Activated T-helper 17 cell treated with anti-CD3 and anti-CD28 coated beads, Interleukin-2, amount 50 U/mL, for 72 hours (primary cell): ENCODE results near the gene KMT2C. TPM values are rescaled to one million over a fixed set of nuclear protein-coding genes. Genes with fewer than 3 reads are reported as not detected.
"Not testable (repeated sequence)": the region's sequence is repeated elsewhere in the genome, so short reads cannot be mapped to it uniquely, and the experiment has no call there.

ENCODE experiments used
- ATAC-seq: fragments of 150-1000 bp; cut with Tn5 transposase; replicated peaks from 2 replicates; pipeline ENCODE4 v1.10.0; 2021; ENCODE audit warnings: mild to moderate bottlenecking, moderate library complexity
- H3K27ac Mint-ChIP-seq: one replicate; pipeline ENCODE4 v1.8.0; 2022; ENCODE audit warnings: mixed read lengths
- H3K27me3 Mint-ChIP-seq: one replicate; pipeline ENCODE4 v1.8.0; 2022; ENCODE audit warnings: mixed read lengths
- H3K36me3 Mint-ChIP-seq: one replicate; pipeline ENCODE4 v1.8.0; 2022; ENCODE audit warnings: low read depth, mild to moderate bottlenecking, mixed read lengths
- H3K4me1 Mint-ChIP-seq: one replicate; pipeline ENCODE4 v1.8.0; 2022; ENCODE audit warnings: mixed read lengths
- H3K4me3 Mint-ChIP-seq: one replicate; pipeline ENCODE4 v1.8.0; 2022; ENCODE audit warnings: mild to moderate bottlenecking, mixed read lengths
- H3K9me3 Mint-ChIP-seq: one replicate; pipeline ENCODE4 v1.8.0; 2022; ENCODE audit warnings: mixed read lengths
- total RNA-seq, 2 donors: library from RNA; stranded (reverse); gene quantifications; one replicate each; pipeline ENCODE4 v1.2.3, GENCODE V29; 2022

Gene KMT2C
- total RNA-seq, 2 donors from 2014 or later: 52.1 to 106 TPM

DNA sequence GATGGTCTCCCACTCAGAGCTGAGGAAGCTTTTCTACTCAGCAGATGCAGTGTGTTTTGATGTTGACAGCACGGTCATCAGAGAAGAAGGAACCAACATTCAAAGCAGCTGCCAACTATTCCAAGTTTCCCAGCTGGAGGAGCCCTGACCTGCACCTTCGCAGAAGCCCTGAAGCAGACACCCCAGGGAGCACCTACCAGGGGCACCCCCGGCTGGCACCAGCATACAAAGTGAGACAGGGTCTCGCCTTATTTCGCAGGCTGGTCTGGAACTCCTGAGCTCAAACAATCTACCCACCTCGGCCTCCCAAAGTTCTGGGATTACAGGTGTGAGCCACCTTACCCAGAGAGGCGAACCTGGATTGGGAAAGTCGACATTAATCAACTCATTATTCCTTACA is 68.6 kb downstream of the KMT2C start:
- Mint-ChIP-seq H3K36me3 (peaks cover 6% of the 10 kb centered on the region), H3K27me3 (no peaks in the 10 kb centered on the region), H3K27ac (no peak overlapping the region), H3K9me3 (no peaks in the 10 kb centered on the region), H3K4me3 (no peak overlapping the region), H3K4me1 (peaks cover 48% of the 10 kb centered on the region)
- ATAC-seq: no peak

DNA sequence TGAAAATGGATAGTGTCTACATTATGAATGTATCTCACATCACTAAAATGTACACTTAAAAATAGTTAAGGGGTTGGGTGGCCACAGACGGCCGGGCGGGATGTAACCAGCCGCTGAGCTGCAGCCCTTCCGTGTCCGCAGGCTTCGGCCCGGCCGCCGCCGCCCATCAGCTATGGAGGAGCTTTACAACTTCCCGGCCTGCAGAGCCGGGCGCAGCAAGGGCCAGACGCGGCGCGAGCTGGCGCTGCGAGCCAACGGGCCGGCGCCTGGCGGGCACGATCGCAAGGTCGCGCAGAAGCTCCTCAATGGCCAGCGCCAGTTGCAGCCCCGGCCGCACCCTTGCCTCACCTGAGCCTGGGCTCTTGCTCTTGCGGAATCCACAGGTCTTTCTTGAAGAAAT is 69.1 kb downstream of the KMT2C start:
- H3K4me1 Mint-ChIP-seq: peaks cover 53% of the 10 kb centered on the region

DNA sequence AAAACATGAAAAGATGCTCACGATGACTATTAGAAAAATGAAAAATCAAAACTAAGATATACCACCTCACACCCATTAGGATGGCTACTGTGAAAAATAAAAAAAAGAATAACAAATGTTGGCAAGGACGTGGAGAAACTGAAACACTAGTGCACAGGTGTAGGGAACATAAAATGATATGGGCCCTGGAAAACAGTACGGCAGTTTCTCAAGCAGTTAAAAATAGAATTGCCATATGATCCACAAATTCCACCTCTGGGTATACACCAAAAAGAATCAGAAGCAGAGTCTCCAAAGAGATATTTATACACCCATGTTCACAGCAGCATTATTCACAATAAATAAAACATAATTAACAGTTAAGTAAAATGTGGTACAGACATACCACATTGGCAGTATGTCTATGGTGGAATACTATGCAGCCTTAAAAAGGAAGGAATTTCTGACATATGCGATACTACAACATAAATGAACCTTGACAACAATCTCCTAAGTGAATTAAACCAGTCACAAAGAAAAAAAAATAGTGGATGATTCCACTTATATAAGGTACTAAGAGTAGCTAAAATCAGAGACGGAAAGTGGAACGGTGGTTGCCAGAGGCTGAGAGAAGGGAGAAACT is 69.7 kb downstream of the KMT2C start:
- peaks cover 51% of the 10 kb centered on the region for H3K4me1 Mint-ChIP-seq
- H3K27me3 Mint-ChIP-seq: no peaks in the 10 kb centered on the region
- no peak for ATAC-seq
- H3K4me3 Mint-ChIP-seq: no peak overlapping the region
- no peak overlapping the region for H3K27ac Mint-ChIP-seq
- H3K9me3 Mint-ChIP-seq: no peaks in the 10 kb centered on the region
- peaks cover 6% of the 10 kb centered on the region for H3K36me3 Mint-ChIP-seq

More for the DNA sequence above, 69.1 kb downstream of the KMT2C start:
- Mint-ChIP-seq H3K9me3 (no peaks in the 10 kb centered on the region), H3K36me3 (peaks cover 6% of the 10 kb centered on the region), H3K27ac (no peak overlapping the region), H3K27me3 (no peaks in the 10 kb centered on the region), H3K4me3 (no peak overlapping the region)
- no peak for ATAC-seq

DNA sequence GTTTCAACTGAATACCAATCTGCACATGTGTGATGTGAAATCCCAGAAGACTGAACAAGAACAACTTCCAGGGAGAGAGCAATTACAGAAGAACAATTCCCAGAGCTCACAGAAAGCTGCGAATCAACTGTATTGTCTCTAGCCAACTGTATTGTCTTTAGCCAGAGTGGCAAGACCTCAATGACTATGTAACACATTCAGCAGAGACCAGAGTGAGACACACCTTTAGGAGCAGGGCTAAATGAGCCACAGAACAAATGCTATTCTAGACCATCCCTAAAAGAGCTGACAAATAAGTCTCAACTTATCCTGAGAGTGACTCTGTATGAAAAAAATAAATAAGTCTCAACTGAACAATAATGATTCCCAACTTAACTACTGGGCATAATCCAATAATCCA is 72.0 kb downstream of the KMT2C start:
- Mint-ChIP-seq H3K4me1 (peaks cover 39% of the 10 kb centered on the region), H3K27ac (peak overlapping the region; percentile 57), H3K36me3 (peaks cover 6% of the 10 kb centered on the region), H3K9me3 (no peaks in the 10 kb centered on the region), H3K4me3 (no peak overlapping the region), H3K27me3 (no peaks in the 10 kb centered on the region)
- peak; percentile 34 for ATAC-seq

DNA sequence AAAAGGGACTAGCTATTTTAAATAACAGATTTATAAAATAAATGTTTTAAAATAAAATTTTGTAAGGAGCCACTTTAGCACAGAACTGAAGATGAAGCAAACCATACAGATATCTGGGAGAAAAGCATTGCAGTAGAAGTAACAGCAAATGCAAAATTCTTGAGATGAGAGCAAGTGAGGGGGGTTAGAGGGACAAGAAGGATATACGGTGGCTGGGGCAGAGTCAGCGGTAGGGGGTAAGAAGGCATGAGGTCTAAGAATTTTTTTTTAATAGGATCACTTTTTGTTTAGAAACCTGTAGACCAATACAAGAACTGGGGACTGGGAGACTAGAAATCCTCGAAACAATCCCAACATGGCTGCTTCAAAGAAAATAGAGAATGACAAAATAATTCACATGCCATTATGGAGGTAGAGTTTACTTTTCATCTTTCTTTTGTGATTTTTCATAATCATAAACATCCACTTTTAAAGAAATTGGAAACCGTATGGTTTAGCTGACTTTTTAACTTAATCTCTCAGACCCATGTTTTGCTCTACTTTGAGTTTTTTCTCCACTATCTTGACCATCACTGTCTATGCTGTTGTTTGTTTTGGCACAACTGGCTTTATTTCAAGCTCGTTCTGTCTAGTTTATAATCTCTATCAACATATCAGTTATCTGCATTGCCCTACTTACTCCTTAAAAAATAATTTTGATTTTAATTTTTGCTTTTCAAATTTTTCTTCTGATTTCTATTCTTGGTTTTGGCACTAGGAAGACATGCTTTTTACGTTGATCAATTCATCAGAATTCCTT is 73.5 kb downstream of the KMT2C start:
- Mint-ChIP-seq H3K9me3 (no peaks in the 10 kb centered on the region), H3K27me3 (no peaks in the 10 kb centered on the region), H3K4me3 (peak overlapping the region; percentile 38), H3K36me3 (peaks cover 10% of the 10 kb centered on the region), H3K27ac (peak overlapping the region; percentile 57), H3K4me1 (peaks cover 32% of the 10 kb centered on the region)
- no peak for ATAC-seq

DNA sequence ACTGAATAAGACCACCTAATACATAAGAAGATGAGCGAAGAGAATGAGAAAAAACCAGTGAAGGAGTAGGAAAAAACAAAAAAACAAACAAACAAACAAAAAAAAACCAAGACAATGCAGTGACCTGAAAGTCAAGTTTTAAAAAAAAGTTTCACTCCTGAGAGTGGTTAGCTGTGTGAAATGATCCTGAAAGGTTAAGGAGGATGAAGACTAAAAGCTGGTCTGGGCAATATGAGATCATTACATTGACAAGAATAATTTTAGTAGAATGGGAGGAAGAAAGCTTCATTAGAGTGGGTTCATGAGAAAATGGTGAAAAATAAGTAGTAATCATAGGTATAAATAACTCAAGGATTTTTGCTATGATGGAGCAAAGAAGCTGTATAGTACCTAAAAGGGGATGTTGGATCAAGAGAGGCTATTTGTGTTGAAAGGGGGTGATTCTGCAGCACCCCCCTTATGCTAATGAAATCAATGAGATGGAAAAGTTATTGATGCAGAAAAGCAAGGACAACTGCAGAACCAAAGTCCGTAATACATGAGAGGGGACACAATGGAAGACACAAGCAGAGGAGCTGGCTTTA is 80.2 kb downstream of the KMT2C start:
- H3K36me3 Mint-ChIP-seq: peaks cover 62% of the 10 kb centered on the region
- H3K9me3 Mint-ChIP-seq: no peaks in the 10 kb centered on the region
- ATAC-seq: no peak
- peak overlapping the region; percentile 12 for H3K27ac Mint-ChIP-seq
- H3K4me1 Mint-ChIP-seq: peaks cover 7% of the 10 kb centered on the region
- H3K27me3 Mint-ChIP-seq: no peaks in the 10 kb centered on the region
- no peak overlapping the region for H3K4me3 Mint-ChIP-seq

DNA sequence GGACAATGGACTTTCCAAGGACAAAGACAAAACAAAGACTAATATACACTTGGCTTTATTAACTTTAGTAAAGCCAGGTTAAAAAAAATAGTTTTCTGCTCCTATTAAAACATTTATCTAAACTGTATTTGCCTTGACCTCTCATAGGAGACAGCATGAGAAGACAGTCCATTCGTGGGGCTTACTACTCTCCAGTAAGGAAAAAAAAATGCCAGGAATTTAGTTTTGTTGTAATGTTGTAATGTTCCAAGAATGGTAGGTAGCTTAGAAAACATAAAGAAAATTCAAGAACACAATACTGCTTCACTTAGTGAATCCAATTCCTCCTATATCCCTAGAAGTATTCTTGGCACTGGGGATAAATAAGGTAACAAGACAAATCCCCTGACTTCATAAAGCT is 81.7 kb downstream of the KMT2C start:
- Mint-ChIP-seq H3K36me3 (peaks cover 71% of the 10 kb centered on the region), H3K27ac (no peak overlapping the region), H3K4me1 (peaks cover 7% of the 10 kb centered on the region), H3K4me3 (no peak overlapping the region), H3K27me3 (no peaks in the 10 kb centered on the region), H3K9me3 (no peaks in the 10 kb centered on the region)
- ATAC-seq: no peak

DNA sequence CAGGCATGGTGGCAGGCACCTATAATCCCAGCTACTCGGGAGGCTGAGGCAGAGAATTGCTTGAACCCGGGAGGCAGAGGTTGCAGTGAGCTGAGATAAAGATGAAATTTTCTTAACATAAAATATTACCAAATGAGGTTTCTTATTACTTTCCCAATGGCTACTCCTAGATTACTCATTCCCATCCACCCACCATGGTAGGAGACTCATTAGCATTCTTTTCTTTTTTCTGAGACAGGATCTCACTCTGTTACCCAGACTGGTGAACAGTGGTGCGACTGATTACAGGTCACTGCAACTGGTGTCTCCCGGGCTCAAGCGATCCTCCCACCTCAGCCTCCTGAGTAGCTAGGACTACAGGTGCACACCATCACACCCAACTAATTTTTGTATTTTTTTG is 82.5 kb downstream of the KMT2C start:
- H3K9me3 Mint-ChIP-seq, H3K27me3 Mint-ChIP-seq, H3K4me1 Mint-ChIP-seq, H3K27ac Mint-ChIP-seq, H3K4me3 Mint-ChIP-seq, ATAC-seq: not testable (repeated sequence)
- H3K36me3 Mint-ChIP-seq: peaks cover 79% of the 10 kb centered on the region

DNA sequence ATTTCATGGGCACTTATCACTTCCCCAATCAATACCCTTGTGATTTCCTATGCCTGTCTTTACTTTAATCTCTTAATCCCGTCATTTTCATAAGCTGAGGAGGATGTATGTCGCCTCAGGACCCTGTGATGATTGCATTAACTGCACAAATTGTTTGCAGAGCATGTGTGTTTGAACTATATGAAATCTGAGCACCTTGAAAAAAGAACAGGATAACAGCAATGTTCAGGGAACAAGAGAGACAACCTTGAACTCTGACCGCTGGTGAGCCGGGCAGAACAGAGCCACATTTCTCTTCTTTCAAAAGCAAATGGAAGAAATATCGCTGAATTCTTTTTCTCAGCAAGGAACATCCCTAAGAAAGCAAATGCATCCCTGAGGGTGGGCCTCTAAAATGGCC is 84.1 kb downstream of the KMT2C start:
- H3K27me3 Mint-ChIP-seq, H3K4me1 Mint-ChIP-seq, H3K9me3 Mint-ChIP-seq, ATAC-seq, H3K4me3 Mint-ChIP-seq, H3K27ac Mint-ChIP-seq: not testable (repeated sequence)
- peaks cover 90% of the 10 kb centered on the region for H3K36me3 Mint-ChIP-seq

DNA sequence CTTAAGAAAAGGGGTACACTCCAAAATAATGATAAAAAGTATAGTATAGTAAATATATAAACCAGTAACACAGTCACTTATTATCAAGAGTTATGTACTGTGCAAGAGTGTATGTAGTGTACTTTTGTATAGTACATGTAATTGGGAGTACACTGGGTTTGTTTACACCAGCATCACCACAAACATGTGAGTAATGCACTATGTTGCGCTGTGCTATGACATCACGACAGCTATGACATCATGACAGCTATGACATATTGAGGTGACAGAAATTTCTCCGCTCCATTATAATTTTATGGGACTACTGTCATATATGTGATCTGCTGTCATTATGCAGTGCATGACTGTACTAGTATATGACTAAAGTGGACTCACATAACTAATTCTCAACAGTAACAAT is 84.6 kb downstream of the KMT2C start:
- Mint-ChIP-seq H3K27ac (no peak overlapping the region), H3K9me3 (peaks cover 5% of the 10 kb centered on the region), H3K36me3 (peaks cover 87% of the 10 kb centered on the region), H3K27me3 (no peaks in the 10 kb centered on the region), H3K4me3 (no peak overlapping the region), H3K4me1 (peaks cover 7% of the 10 kb centered on the region)
- no peak for ATAC-seq

DNA sequence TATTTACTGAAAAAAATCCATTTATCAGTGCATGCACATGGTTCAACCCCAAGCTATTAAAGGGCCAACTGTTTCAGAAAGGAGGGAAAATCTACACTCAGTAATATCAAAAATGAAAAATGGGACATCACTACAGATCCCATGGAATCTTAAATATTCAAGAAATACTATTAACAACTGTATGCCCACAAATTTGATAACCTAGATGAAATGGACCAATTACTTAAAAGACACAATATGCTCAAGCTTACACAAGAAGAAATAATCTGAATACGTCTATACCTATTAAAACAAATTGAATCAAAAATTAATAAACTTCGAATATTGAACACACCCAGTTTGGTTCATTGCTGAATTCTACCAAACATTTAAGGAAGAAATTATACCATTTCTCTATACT is 87.9 kb downstream of the KMT2C start:
- peaks cover 5% of the 10 kb centered on the region for H3K9me3 Mint-ChIP-seq
- H3K4me3 Mint-ChIP-seq: no peak overlapping the region
- ATAC-seq: no peak
- H3K4me1 Mint-ChIP-seq: peaks cover 15% of the 10 kb centered on the region
- no peaks in the 10 kb centered on the region for H3K27me3 Mint-ChIP-seq
- H3K27ac Mint-ChIP-seq: no peak overlapping the region
- peaks cover 71% of the 10 kb centered on the region for H3K36me3 Mint-ChIP-seq

DNA sequence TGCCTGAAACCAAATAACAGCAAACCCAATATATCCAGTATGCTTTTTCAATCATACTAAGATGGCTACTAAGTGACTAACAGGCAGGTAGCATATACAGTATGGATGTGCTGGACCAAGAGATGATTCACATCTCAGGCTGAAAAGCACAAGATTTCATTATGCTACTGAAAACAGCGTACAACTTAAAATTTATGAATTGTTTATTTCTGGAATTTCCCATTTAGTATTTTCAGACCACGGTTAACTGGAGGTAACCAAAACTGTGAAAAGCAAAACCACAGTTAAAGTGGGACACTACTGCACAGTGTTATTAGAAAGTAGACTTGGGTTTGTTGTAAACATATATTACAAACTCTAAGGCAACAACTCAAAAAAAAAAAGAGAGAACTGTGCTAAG is 91.5 kb downstream of the KMT2C start:
- peaks cover 20% of the 10 kb centered on the region for H3K4me1 Mint-ChIP-seq
- H3K27me3 Mint-ChIP-seq: no peaks in the 10 kb centered on the region
- peak; percentile 94 for ATAC-seq
- H3K4me3 Mint-ChIP-seq: peak overlapping the region; percentile 32
- H3K9me3 Mint-ChIP-seq: peaks cover 5% of the 10 kb centered on the region
- peaks cover 43% of the 10 kb centered on the region for H3K36me3 Mint-ChIP-seq
- H3K27ac Mint-ChIP-seq: no peak overlapping the region

DNA sequence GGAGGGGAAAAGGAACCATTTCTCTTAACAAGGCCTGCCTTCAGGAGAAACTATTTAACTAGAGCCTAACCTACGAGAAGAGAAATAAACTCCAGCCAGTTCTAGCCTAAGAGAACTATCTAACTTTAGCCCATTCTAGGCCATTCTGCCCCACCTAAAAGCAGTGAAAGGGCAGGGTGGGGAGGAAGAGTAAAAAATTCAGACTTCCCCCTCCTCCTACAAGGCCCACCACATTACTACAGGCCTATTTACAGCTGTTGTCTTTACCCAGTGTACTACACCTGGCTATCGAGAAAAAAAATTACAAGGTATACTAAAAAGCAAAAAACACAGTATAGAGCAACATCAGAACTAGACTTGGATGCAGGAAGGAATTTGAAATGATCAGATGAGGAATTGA is 93.0 kb downstream of the KMT2C start:
- Mint-ChIP-seq H3K4me1 (peaks cover 20% of the 10 kb centered on the region), H3K9me3 (no peaks in the 10 kb centered on the region), H3K4me3 (no peak overlapping the region), H3K27ac (peak overlapping the region; percentile 65), H3K36me3 (peaks cover 28% of the 10 kb centered on the region), H3K27me3 (no peaks in the 10 kb centered on the region)
- ATAC-seq: no peak

DNA sequence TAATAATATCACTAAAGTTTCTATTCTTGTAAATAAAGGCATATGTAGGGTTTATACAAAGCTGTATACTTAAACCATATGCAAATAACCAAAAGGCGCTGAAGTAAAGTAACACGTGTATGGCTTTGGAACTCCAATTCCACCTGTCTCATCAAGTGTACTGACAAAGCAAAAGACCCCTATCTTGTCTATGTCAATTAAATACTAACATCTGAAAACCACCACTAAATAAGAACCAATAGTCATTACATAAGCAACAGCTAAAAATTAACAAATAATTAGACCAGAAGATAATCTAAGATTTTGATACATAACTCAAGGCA is 93.9 kb downstream of the KMT2C start:
- no peaks in the 10 kb centered on the region for H3K9me3 Mint-ChIP-seq
- peaks cover 19% of the 10 kb centered on the region for H3K36me3 Mint-ChIP-seq
- no peaks in the 10 kb centered on the region for H3K27me3 Mint-ChIP-seq
- no peak overlapping the region for H3K27ac Mint-ChIP-seq
- H3K4me3 Mint-ChIP-seq: no peak overlapping the region
- ATAC-seq: no peak
- H3K4me1 Mint-ChIP-seq: peaks cover 27% of the 10 kb centered on the region
